Keratinocyte (primary cell): ENCODE data around the gene ARHGAP15.

Experiments
- EZH2 ChIP-seq: IDR thresholded peaks from one replicate; pipeline ENCODE4 v1.6.1; 2012; ENCODE audit warnings: inconsistent platforms, mild to moderate bottlenecking, low read length, moderate library complexity
- TF ChIP-seq, protein P1 (sequence below), 3 experiments: IDR thresholded peaks in 1 of 3; conservative IDR thresholded peaks in 1 of 3; optimal IDR thresholded peaks in 1 of 3; 2 replicates in 2 of 3; 3 replicates in 1 of 3; pipeline versions ENCODE3 to v1.5.1; 2011; ENCODE audit warnings: low read length in 3 of 3, mild to moderate bottlenecking in 3 of 3, moderate library complexity in 2 of 3, control low read depth in 1 of 3, inconsistent platforms in 1 of 3; ENCODE audit not compliant: insufficient read depth in 2 of 3; ENCODE audit errors: extremely low read depth in 1 of 3

DNA sequence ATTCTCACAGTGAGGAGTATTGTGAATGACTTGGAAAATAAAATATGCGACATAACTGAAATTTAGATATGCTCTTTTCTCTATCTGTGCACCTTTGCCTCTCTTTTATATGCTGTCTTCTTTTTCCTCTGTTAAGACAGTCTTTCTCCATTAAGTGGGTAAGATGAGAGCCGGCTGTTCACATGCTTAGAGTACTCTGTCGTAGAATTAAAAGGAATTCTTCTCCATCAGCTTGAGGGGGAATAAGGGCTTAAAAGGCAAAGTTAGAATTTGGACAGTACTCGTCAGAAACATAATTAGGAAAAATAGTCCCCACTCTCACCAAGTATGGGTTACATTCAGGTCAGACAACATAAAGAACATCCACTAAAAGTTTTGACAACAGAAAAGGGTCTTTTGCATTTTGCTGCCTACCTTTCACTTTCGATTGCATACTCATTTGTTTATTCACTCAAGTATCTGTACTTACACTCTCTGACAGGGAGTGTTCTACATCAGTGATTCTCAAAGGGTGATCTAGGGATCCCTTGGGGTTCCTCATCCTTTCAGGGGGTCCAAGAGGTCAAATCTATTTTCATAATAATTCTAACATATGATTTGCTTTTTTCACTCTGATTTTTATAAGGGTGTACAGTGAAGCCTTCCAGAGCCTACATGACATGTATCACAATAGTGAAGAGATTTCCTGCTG is 48.0 kb downstream of the ARHGAP15 start:
- TF ChIP-seq, protein P1, sequence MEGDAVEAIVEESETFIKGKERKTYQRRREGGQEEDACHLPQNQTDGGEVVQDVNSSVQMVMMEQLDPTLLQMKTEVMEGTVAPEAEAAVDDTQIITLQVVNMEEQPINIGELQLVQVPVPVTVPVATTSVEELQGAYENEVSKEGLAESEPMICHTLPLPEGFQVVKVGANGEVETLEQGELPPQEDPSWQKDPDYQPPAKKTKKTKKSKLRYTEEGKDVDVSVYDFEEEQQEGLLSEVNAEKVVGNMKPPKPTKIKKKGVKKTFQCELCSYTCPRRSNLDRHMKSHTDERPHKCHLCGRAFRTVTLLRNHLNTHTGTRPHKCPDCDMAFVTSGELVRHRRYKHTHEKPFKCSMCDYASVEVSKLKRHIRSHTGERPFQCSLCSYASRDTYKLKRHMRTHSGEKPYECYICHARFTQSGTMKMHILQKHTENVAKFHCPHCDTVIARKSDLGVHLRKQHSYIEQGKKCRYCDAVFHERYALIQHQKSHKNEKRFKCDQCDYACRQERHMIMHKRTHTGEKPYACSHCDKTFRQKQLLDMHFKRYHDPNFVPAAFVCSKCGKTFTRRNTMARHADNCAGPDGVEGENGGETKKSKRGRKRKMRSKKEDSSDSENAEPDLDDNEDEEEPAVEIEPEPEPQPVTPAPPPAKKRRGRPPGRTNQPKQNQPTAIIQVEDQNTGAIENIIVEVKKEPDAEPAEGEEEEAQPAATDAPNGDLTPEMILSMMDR (optimal IDR thresholded peaks at IDR 0.05 in 1 of 3, IDR thresholded peaks at IDR 0.05 in 1 of 3, conservative IDR thresholded peaks at IDR 0.05 in 1 of 3; ENCODE audit: extremely low read depth in 1 of 3, insufficient read depth in 2 of 3, low read length in 3 of 3), result no peak
- TF ChIP-seq EZH2, result no peak
